K562 (cell line): ENCODE data around the gene FAM219B. TPM values are rescaled to one million over a fixed set of nuclear protein-coding genes. Genes with fewer than 3 reads are reported as not detected.

Source experiments
- BRCA1 ChIP-seq, 2 experiments: fragments of 450-650 bp in 1 of 2; sonication (generic) in 1 of 2; formaldehyde crosslinking in 1 of 2; IDR thresholded peaks; 2 replicates each; pipeline versions ENCODE4 v1.5.0 to v1.6.1; 2017 to 2020; ENCODE audit warnings: mild to moderate bottlenecking in 1 of 2, missing genetic modification reagents in 1 of 2
- ESRRB ChIP-seq: fragments of 250-450 bp; sonication (Bioruptor Pico); IDR thresholded peaks from 2 replicates; pipeline ENCODE4 v1.5.0; 2020; ENCODE audit warnings: mild to moderate bottlenecking, moderate library complexity, borderline replicate concordance
- HNRNPL ChIP-seq: fragments of 200-400 bp; formaldehyde crosslinking; IDR thresholded peaks from 2 replicates; pipeline ENCODE4 v1.6.1; 2017; ENCODE audit warnings: low read depth, mild to moderate bottlenecking, low read length
- MEF2A ChIP-seq: IDR thresholded peaks from 2 replicates; pipeline ENCODE4 v1.6.1; 2011; ENCODE audit warnings: low read depth, mild to moderate bottlenecking, low read length, moderate library complexity; ENCODE audit not compliant: control insufficient read depth
- NONO ChIP-seq, 2 experiments: fragments of 200-400 bp in 1 of 2; fragments of 450-650 bp in 1 of 2; formaldehyde crosslinking in 1 of 2; IDR thresholded peaks; 2 replicates each; pipeline ENCODE4 v1.6.1; 2017; ENCODE audit warnings: low read depth in 2 of 2, mild to moderate bottlenecking in 2 of 2, moderate library complexity in 2 of 2, low read length in 1 of 2
- PBX2 ChIP-seq, 2 experiments: IDR thresholded peaks in 1 of 2; conservative IDR thresholded peaks in 1 of 2; 2 replicates each; pipeline ENCODE4 v1.6.1; 2016; ENCODE audit warnings: low read depth in 2 of 2, mild to moderate bottlenecking in 1 of 2, missing compliant biosample characterization in 1 of 2, missing genetic modification characterization in 1 of 2, moderate library complexity in 1 of 2
- POLR3A ChIP-seq: IDR thresholded peaks from 2 replicates; pipeline ENCODE4 v1.6.1; 2011; ENCODE audit warnings: borderline replicate concordance, mild to moderate bottlenecking, moderate library complexity; ENCODE audit not compliant: insufficient read length, insufficient read depth; ENCODE audit errors: extremely low read depth
- SETDB1 ChIP-seq: IDR thresholded peaks from one replicate; pipeline ENCODE4 v1.6.1; 2012; ENCODE audit warnings: low read length, control low read depth, inconsistent platforms
- TBP ChIP-seq: optimal IDR thresholded peaks from 2 replicates; pipeline ENCODE3; 2011; ENCODE audit warnings: low read depth, low read length, improper control_type of control experiment
- THAP7 ChIP-seq: fragments of 250-450 bp; sonication (Bioruptor Pico); IDR thresholded peaks from 2 replicates; pipeline ENCODE4 v1.5.0; 2021
- VEZF1 ChIP-seq: fragments of 200-800 bp; sonication (Bioruptor generic); IDR thresholded peaks from 2 replicates; pipeline ENCODE4 v1.6.1; 2017; ENCODE audit warnings: missing genetic modification characterization, missing compliant biosample characterization
- YY1 ChIP-seq, 3 experiments: IDR thresholded peaks; 2 replicates each; pipeline ENCODE4 v1.6.1; 2011; ENCODE audit warnings: low read length in 2 of 3, mild to moderate bottlenecking in 2 of 3, moderate library complexity in 2 of 3, borderline replicate concordance in 1 of 3, control low read depth in 1 of 3, low read depth in 1 of 3; ENCODE audit not compliant: insufficient read depth in 3 of 3, insufficient replicate concordance in 2 of 3, control insufficient read depth in 1 of 3, insufficient read length in 1 of 3; ENCODE audit errors: extremely low read depth in 1 of 3
- ZBTB17 ChIP-seq: fragments of 450-650 bp; formaldehyde crosslinking; IDR thresholded peaks from 2 replicates; pipeline ENCODE4 v1.4.0; 2020; ENCODE audit warnings: mild to moderate bottlenecking
- ZFPM2 ChIP-seq: fragments of 250-450 bp; sonication (Bioruptor Pico); IDR thresholded peaks from 2 replicates; pipeline ENCODE4 v1.5.1; 2022; ENCODE audit warnings: mild to moderate bottlenecking
- ZNF121 ChIP-seq: sonication (generic); formaldehyde crosslinking; conservative IDR thresholded peaks from 2 replicates; pipeline ENCODE4 v1.8.0; 2022; ENCODE audit warnings: missing genetic modification reagents
- ZNF740 ChIP-seq, 3 experiments: fragments of 200-800 bp in 1 of 3; sonication (Bioruptor generic) in 1 of 3; sonication (generic) in 1 of 3; formaldehyde crosslinking in 1 of 3; IDR thresholded peaks; 2 replicates each; pipeline versions ENCODE4 v1.6.1 to v1.8.0; 2016 to 2022; ENCODE audit warnings: mild to moderate bottlenecking in 2 of 3, missing compliant biosample characterization in 2 of 3, missing genetic modification characterization in 2 of 3, missing genetic modification reagents in 1 of 3
- ZNF79 ChIP-seq: fragments of 250-450 bp; sonication (Bioruptor Pico); IDR thresholded peaks from 2 replicates; pipeline ENCODE4 v1.4.0; 2020; ENCODE audit warnings: low read depth, mild to moderate bottlenecking, moderate library complexity
- polyA plus RNA-seq, 8 experiments: library from polyadenylated mRNA; depleted of rRNA in 4 of 8; stranded (reverse) in 5 of 8; unstranded in 3 of 8; fragments of >200 nt; fragmentation: Nextera tagmentation in 2 of 8; fragmentation: Illumina TruSeq in 1 of 8; extraction: Ambion mirVana in 2 of 8; extraction: Trizol in 1 of 8; gene quantifications; 2 replicates each; pipeline versions ENCODE4 v1.2.1 to v1.2.3, GENCODE V29; 2011 to 2014; ENCODE audit warnings: inconsistent platforms in 1 of 8, missing spikeins in 1 of 8
- total RNA-seq, 7 experiments: library from RNA; depleted of rRNA in 6 of 7; stranded (reverse); fragments of >200 nt in 6 of 7; fragmentation: Illumina TruSeq in 2 of 7; extraction: Trizol in 2 of 7; gene quantifications; 2 replicates each; pipeline versions ENCODE4 v1.2.1 to v1.2.3, GENCODE V29; 2011 to 2021; ENCODE audit warnings: low replicate concordance in 1 of 7

Gene FAM219B
- total and polyA plus RNA-seq, 9 of the 15 experiments (the other 6 are each of a cell fraction or from before 2014, with no cell fraction given), result 6.8 to 50.4 (median 29.4) TPM

GRCh38 chr15:74889883-74890664 lies 16.6 kb downstream of the FAM219B start, which contains the start of gene MPI (continued):
- TF ChIP-seq PBX2 (CRISPR knock-in tag; IDR thresholded peaks at IDR 0.05; ENCODE audit: low read depth), result no peak
- TF ChIP-seq PBX2 (tag; conservative IDR thresholded peaks at IDR 0.05; ENCODE audit: low read depth), result no peak
- TF ChIP-seq HNRNPL, result no peak
- no peak for TF ChIP-seq BRCA1 (IDR thresholded peaks at IDR 0.05)
- no peak for TF ChIP-seq BRCA1 (CRISPR knock-in tag; IDR thresholded peaks at IDR 0.05)
- TF ChIP-seq ZFPM2 (CRISPR knock-in tag), result no peak
- TF ChIP-seq ZNF740 (CRISPR knock-in tag; IDR thresholded peaks at IDR 0.05), result 0 out of 2 replicates have a peak, but pooled peaks have one; percentile 15
- TF ChIP-seq ZNF740 (tag; IDR thresholded peaks at IDR 0.05), result no peak
- TF ChIP-seq MEF2A, result no peak
- no peak for TF ChIP-seq SETDB1
- TF ChIP-seq ZBTB17 (CRISPR knock-in tag), result peak; percentile 26; the same call in 1 of the 2 replicates
- TF ChIP-seq VEZF1 (CRISPR knock-in tag), result peak; percentile 53
- no peak for TF ChIP-seq POLR3A
- no peak for TF ChIP-seq ESRRB (CRISPR knock-in tag)
- TF ChIP-seq THAP7 (CRISPR knock-in tag), result no peak
- TF ChIP-seq ZNF121 (CRISPR knock-in tag), result no peak
- no peak for TF ChIP-seq ZNF79 (CRISPR knock-in tag)
- peak; percentile 89 for TF ChIP-seq TBP
- peak in 1 of 2 experiments; percentile 76; a peak in 1 of 4 replicates for TF ChIP-seq NONO (IDR thresholded peaks at IDR 0.05; ENCODE audit: low read depth in 2 of 2, low read length in 1 of 2)
- peak; percentile 89 to 96 (median 93) for TF ChIP-seq YY1 (IDR thresholded peaks at IDR 0.05; ENCODE audit: borderline replicate concordance in 1 of 3, control insufficient read depth in 1 of 3, extremely low read depth in 1 of 3, insufficient read depth in 3 of 3, insufficient read length in 1 of 3, insufficient replicate concordance in 2 of 3, low read depth in 1 of 3, low read length in 2 of 3)
